Measurements from ENCODE around the gene SCAF4. TPM values are rescaled to one million over a fixed set of nuclear protein-coding genes. Genes with fewer than 3 reads are reported as not detected.
A peak's percentile ranks its signal among the peaks of the same experiment; 100 is the strongest.

The SCAF4 gene
- total and polyA plus RNA-seq, 10 of the 15 experiments (the other 5 are each of a cell fraction or from before 2014, with no cell fraction given) = 4.3 to 49.3 (median 16.0) TPM

- Histone ChIP-seq H3K79me2 (ENCODE audit: control insufficient read depth, insufficient read depth, low read length) (peaks cover 85% of the 10 kb centered on the region), H4K20me1 (ENCODE audit: control insufficient read depth, insufficient read depth) (peaks cover 6% of the 10 kb centered on the region; the same call in 1 of the 2 replicates), H3K4me3 (peak overlapping the region; percentile 94), H2AFZ (ENCODE audit: control insufficient read depth, low read depth, low read length) (no peak overlapping the region), H3K9me3 (replicated peaks; ENCODE audit: control insufficient read depth, insufficient read depth, low read length) (no peaks in the 10 kb centered on the region; the same call in 2 of the 3 replicates), H3K27me3 (replicated peaks in 1 of 2; ENCODE audit: control insufficient read depth in 2 of 2, insufficient read depth in 2 of 2, low read length in 1 of 2) (no peaks in the 10 kb centered on the region), H3K27ac (ENCODE audit: control insufficient read depth, insufficient read depth) (no peak overlapping the region), H3K36me3 (ENCODE audit: control insufficient read depth in 2 of 2, insufficient read depth in 2 of 2, low read length in 1 of 2) (peaks cover 1 to 2% of the 10 kb centered on the region in 2 experiments; a peak in 2 of 4 replicates), H3K4me2 (ENCODE audit: control insufficient read depth, insufficient read depth) (peak overlapping the region; percentile 88), H3K9ac (ENCODE audit: control insufficient read depth, insufficient read depth, low read length) (peak overlapping the region; percentile 7; the same call in 1 of the 2 replicates), H3K4me1 (ENCODE audit: control insufficient read depth, insufficient read depth, low read length) (peaks cover 26% of the 10 kb centered on the region)
- no peak for FAIRE-seq
- CTCF ChIA-PET = no interaction called here
- intact Hi-C loops (cut with micrococcal nuclease; ENCODE audit: unreplicated experiment) = no loop called here
- POLR2A ChIA-PET = interaction anchor here (0.5 kb wide), 1 partner anchor 16 kb away, joined by 4 read pairs; no protein-coding TSS in a partner anchor
- in situ Hi-C loops (cut with MboI) = no loop called here
- WGBS (ENCODE audit: insufficient coverage, insufficient replicate concordance, low lambda C conversion rate, missing lambda C conversion rate) = 98% methylated on average over 3 of the region's 3 CpGs
- TSS peak; percentile 49 for BruUV-seq (replicated peaks)
- RAD21 ChIA-PET (ENCODE audit: unreplicated experiment) = interaction anchor here (0.6 kb wide), 1 partner anchor 1765 kb away, joined by 3 read pairs; no protein-coding TSS in a partner anchor
- TF ChIP-seq NR2F1 (conservative IDR thresholded peaks at IDR 0.05) (no peak), MTA3 (IDR thresholded peaks at IDR 0.05; ENCODE audit: borderline replicate concordance, low read length) (no peak), GABPA (IDR thresholded peaks at IDR 0.05; ENCODE audit: low read depth) (no peak), IRF5 (IDR thresholded peaks at IDR 0.05; ENCODE audit: borderline replicate concordance) (no peak), PKNOX1 (IDR thresholded peaks at IDR 0.05) (no peak), BCL11A (IDR thresholded peaks at IDR 0.05; ENCODE audit: low read depth, low read length) (no peak), ATF3 (IDR thresholded peaks at IDR 0.05; ENCODE audit: borderline replicate concordance, extremely low read depth, low read depth, low read length) (no peak), PBX3 (IDR thresholded peaks at IDR 0.05; ENCODE audit: insufficient replicate concordance, low read depth, low read length) (no peak), ZNF592 (IDR thresholded peaks at IDR 0.05) (no peak), IKZF2 (IDR thresholded peaks at IDR 0.05) (no peak), NFXL1 (IDR thresholded peaks at IDR 0.05; ENCODE audit: borderline replicate concordance) (no peak), HCFC1 (IDR thresholded peaks at IDR 0.05; ENCODE audit: low read length) (no peak), POLR2A (IDR thresholded peaks at IDR 0.05; ENCODE audit: low read depth, low read length) (no peak), TAF1 (IDR thresholded peaks at IDR 0.05; ENCODE audit: borderline replicate concordance, low read depth, low read length) (no peak), CREB1 (IDR thresholded peaks at IDR 0.05; ENCODE audit: low read depth) (no peak), ESRRA (IDR thresholded peaks at IDR 0.05; ENCODE audit: low read length) (no peak), CREM (IDR thresholded peaks at IDR 0.05; ENCODE audit: low read depth) (no peak), MYC (IDR thresholded peaks at IDR 0.05; ENCODE audit: insufficient read depth, insufficient read length, insufficient replicate concordance, low read length, severe bottlenecking) (no peak)
- no peak for DNase-seq (ENCODE audit: low read depth, low spot score)
- ATAC-seq = no peak
- SMC1A ChIA-PET (ENCODE audit: uncharacterized antibody, unreplicated experiment) = no interaction called here
These were observed 3.0 kb downstream of the SCAF4 start for GRCh38 chr21:31728952-31729351.
